Heart left ventricle (tissue), 16 donors: ENCODE data around the gene E2F6. TPM values are rescaled to one million over a fixed set of nuclear protein-coding genes. Genes with fewer than 3 reads are reported as not detected.

Source experiments
- ATAC-seq, 4 donors: fragments of 200-7000 bp; cut with Tn5 transposase; one replicate each; pipeline ENCODE4 v1.9.1; 2020 to 2022; ENCODE audit warnings: moderate library complexity in 4 of 4, mild to moderate bottlenecking in 3 of 4, moderate number of reproducible peaks in 1 of 4
- DNase-seq, 5 donors: peaks; one replicate each; pipeline ENCODE4 v3.0.0-alpha.2; 2020
- H3K27ac ChIP-seq, 12 donors: fragments of 200-600 bp; sonication (generic) in 4 of 12; one replicate each; pipeline versions ENCODE4 v1.5.0 to v1.8.0; 2016 to 2022; ENCODE audit warnings: mild to moderate bottlenecking in 2 of 12
- H3K27me3 ChIP-seq, 9 donors: fragments of 200-600 bp; sonication (generic) in 2 of 9; one replicate each; pipeline versions ENCODE4 v1.5.1 to v1.8.0; 2016 to 2022; ENCODE audit warnings: mild to moderate bottlenecking in 3 of 9
- H3K36me3 ChIP-seq, 9 donors: fragments of 200-600 bp; sonication (generic) in 2 of 9; one replicate each; pipeline versions ENCODE4 v1.5.0 to v1.8.0; 2018 to 2022; ENCODE audit warnings: mild to moderate bottlenecking in 2 of 9
- H3K4me1 ChIP-seq, 12 donors: fragments of 200-600 bp; sonication (generic) in 4 of 12; one replicate each; pipeline versions ENCODE4 v1.5.0 to v1.8.0; 2016 to 2022; ENCODE audit warnings: mild to moderate bottlenecking in 3 of 12
- H3K4me3 ChIP-seq, 12 donors: fragments of 200-600 bp; sonication (generic) in 4 of 12; one replicate each; pipeline versions ENCODE4 v1.5.0 to v1.8.0; 2017 to 2022; ENCODE audit warnings: mild to moderate bottlenecking in 9 of 12, moderate library complexity in 4 of 12
- H3K9me3 ChIP-seq, 12 donors: fragments of 200-600 bp; sonication (generic) in 4 of 12; one replicate each; pipeline versions ENCODE4 v1.5.0 to v1.8.0; 2016 to 2022; ENCODE audit warnings: mild to moderate bottlenecking in 1 of 12
- POLR2A ChIP-seq, 2 donors: fragments of 450-650 bp; IDR thresholded peaks; one replicate each; pipeline ENCODE4 v1.6.1; 2017; ENCODE audit warnings: antibody characterized with exemption in 2 of 2, mild to moderate bottlenecking in 2 of 2, moderate library complexity in 2 of 2
- WGBS, 4 donors: extraction: QIAGEN DNeasy Blood & Tissue Kit in 2 of 4; methylation state at CpG; one replicate each; pipeline versions ENCODE4 v1.1.5 to v1.1.7; 2013 to 2018; 5-methylcytosine and 5-hydroxymethylcytosine counted together
- intact Hi-C, 10 donors: fragments of 100-400 bp; cut with DNase I; formaldehyde crosslinking; loops; one replicate each; pipeline versions ENCODE4 v1.11.1 to v1.14.2; 2022
- polyA plus RNA-seq, 2 donors: library from polyadenylated mRNA; stranded (reverse); fragments of 200-250 nt; gene quantifications; one replicate each; pipeline ENCODE4 v1.2.3, GENCODE V29; 2013
- total RNA-seq, 9 donors: library from RNA; depleted of rRNA in 2 of 9; stranded (reverse); fragments of >200 nt in 2 of 9; fragmentation: NEBNext Ultra II Directional in 3 of 9; extraction: Animal tissue kit (Norgen Biotek cat#: 25700) in 3 of 9; gene quantifications; one replicate each; pipeline versions ENCODE4 v1.1.0 to v1.2.4, GENCODE V29; 2016 to 2023
- TF ChIP-seq, protein P1 (sequence below), 12 donors: fragments of 200-600 bp; sonication (generic) in 4 of 12; IDR thresholded peaks; one replicate each; pipeline versions ENCODE4 v1.5.0 to v1.8.0; 2018 to 2022; ENCODE audit warnings: antibody characterized with exemption in 12 of 12, mild to moderate bottlenecking in 5 of 12
- donor health status: ischemic (EF 13 %, LVEDD 7.1; RV severe dilation, severe dysfunction).
- donor health status: healthy with polysubstance abuse.
- donor health status: DM: no; HTN: yes; CAD: no.
- donor health status: DM: no; HTN: no; CAD: no.
- donor health status: ischemic (EF 25% LVEDD 6.9; RV normal size, moderate dysfunction).
- donor health status: ischemic (EF 25% LVEDD 5.7; RV mildly dilated, moderate dysfunction).
- donor health status: healthy.
- donor health status: DM: yes; HTN: yes; CAD: no.
- donor health status: ischemic (EF 35%, LVEDD 5.7; RV mildly dilated, moderate dysfunction).
- donor health status: nonischemic (EF 11% LVEDD 7.7; RV severe dilation, severe dysfunction).
- donor health status: DM: yes; HTN: yes; CAD: no.
- donor health status: PGD.
- donor health status: ischemic (EF 29% LVEDD 5.4; RV normal size, mild dysfunction).
- donor health status: nonischemic (EF 23%, LVEDD 6.1; RV moderate dilation, normal function).

Gene E2F6
- total and polyA plus RNA-seq, 11 donors = 8.7 to 20.4 (median 15.0) TPM

DNA sequence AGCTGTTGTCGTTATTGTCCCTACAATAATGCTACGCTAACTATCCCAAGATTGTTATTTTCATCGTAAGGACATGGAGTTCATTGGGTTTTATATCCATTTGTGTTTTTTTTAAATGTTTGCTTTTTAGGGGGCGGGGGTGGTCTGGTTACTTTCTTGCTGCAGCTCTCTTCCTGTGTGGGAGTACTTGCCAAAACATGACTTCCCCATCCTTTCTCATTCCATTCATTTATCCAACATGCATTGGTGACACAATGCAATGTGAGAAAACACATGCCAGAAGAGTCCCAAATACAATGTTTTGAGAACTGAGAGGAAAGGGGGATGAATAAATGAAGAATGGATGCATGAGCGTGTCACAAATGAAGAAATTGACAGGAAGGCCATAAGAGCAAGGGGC lies 55.9 kb downstream of the E2F6 start:
- H3K27ac ChIP-seq = no peak overlapping the region
- no peaks in the 10 kb centered on the region for H3K36me3 ChIP-seq
- DNase-seq = no peak
- no peaks in the 10 kb centered on the region for H3K9me3 ChIP-seq
- H3K4me3 ChIP-seq = no peak overlapping the region
- TF ChIP-seq POLR2A (IDR thresholded peaks at IDR 0.05) = no peak
- TF ChIP-seq, protein P1, sequence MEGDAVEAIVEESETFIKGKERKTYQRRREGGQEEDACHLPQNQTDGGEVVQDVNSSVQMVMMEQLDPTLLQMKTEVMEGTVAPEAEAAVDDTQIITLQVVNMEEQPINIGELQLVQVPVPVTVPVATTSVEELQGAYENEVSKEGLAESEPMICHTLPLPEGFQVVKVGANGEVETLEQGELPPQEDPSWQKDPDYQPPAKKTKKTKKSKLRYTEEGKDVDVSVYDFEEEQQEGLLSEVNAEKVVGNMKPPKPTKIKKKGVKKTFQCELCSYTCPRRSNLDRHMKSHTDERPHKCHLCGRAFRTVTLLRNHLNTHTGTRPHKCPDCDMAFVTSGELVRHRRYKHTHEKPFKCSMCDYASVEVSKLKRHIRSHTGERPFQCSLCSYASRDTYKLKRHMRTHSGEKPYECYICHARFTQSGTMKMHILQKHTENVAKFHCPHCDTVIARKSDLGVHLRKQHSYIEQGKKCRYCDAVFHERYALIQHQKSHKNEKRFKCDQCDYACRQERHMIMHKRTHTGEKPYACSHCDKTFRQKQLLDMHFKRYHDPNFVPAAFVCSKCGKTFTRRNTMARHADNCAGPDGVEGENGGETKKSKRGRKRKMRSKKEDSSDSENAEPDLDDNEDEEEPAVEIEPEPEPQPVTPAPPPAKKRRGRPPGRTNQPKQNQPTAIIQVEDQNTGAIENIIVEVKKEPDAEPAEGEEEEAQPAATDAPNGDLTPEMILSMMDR (IDR thresholded peaks at IDR 0.05) = no peak
- intact Hi-C loops = loop anchor here in 6 of 10 donors (2.0 to 10.0 kb wide), 6 partner anchors 65 to 278 kb away; partner anchors contain the start of gene ROCK2 (in 4 of the 6)
- 87 to 94% (median 91%) methylated on average over 5 of the region's 5 CpGs for WGBS, 4 donors
- no peak for ATAC-seq
- no peaks in the 10 kb centered on the region for H3K27me3 ChIP-seq
- peaks cover 0 to 36% (median 12%) of the 10 kb centered on the region in 12 donors for H3K4me1 ChIP-seq

DNA sequence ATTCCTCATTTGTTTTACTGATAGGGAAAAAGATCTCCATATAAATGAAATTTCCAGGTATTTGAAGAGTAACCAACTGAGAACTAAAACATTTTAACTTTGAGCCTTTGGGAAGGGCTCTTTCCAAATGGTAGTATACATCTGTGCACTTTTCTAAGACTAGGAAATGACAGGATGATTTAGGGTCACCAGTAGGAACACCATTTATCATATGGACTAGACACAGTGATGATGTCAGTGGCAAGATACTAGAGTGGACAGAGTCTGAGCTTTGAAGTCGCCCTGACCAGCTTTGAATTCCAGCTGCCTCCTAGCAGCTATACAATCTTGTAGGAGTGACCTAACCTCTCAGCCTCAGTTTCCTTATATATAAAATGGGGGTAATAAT lies 56.4 kb downstream of the E2F6 start:
- intact Hi-C loops = loop anchor here in 2 of 10 donors (5.0 kb wide), 2 partner anchors 62 to 67 kb away; partner anchors contain the start of gene ROCK2 (in 1 of the 2)
- DNase-seq = no peak
- WGBS, 4 donors = 73 to 100% (median 93%) methylated on average over 1 of the region's 1 CpG
- H3K9me3 ChIP-seq = no peaks in the 10 kb centered on the region
- peaks cover 0 to 42% (median 17%) of the 10 kb centered on the region in 12 donors for H3K4me1 ChIP-seq
- H3K4me3 ChIP-seq = no peak overlapping the region
- no peaks in the 10 kb centered on the region for H3K27me3 ChIP-seq
- H3K27ac ChIP-seq = no peak overlapping the region
- H3K36me3 ChIP-seq = no peaks in the 10 kb centered on the region
- no peak for ATAC-seq
- TF ChIP-seq POLR2A (IDR thresholded peaks at IDR 0.05) = no peak
- TF ChIP-seq, protein P1 (IDR thresholded peaks at IDR 0.05) = no peak

DNA sequence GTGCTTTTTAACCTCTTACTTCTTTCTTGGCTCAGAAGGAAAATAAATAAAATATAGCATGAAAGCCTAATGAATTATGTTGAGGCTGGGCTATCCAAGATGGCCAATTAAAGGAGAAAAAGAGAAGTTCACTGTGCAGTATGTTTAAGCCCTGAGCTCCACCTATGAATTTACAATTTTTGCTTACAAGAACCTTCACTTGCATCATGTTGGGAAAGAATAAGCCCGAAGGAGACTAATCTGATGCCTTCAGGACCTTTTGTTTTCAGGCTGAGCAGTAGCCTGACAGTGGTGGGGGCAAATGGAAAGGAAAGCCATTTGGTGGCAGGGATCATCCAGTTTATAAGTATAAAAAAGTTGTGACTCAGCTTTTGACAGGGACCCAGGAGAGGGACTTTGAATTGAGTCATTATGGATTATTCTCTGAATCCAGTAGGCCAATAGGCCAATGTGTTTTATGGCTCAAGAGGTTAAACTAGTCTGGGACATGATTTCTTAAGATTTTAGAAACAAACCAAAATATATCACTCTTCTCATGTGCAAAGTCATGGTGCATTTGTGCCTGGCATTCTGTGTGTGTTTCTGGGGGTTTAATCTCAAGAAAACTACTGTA lies 56.9 kb downstream of the E2F6 start:
- H3K27ac ChIP-seq = no peak overlapping the region
- no peaks in the 10 kb centered on the region for H3K9me3 ChIP-seq
- H3K4me1 ChIP-seq = peaks cover 0 to 45% (median 22%) of the 10 kb centered on the region in 12 donors
- no peak for ATAC-seq
- 80 to 94% (median 91%) methylated on average over 1 of the region's 1 CpG for WGBS, 4 donors
- H3K4me3 ChIP-seq = no peak overlapping the region
- no peak for DNase-seq
- no peak for TF ChIP-seq POLR2A (IDR thresholded peaks at IDR 0.05)
- TF ChIP-seq, protein P1 (IDR thresholded peaks at IDR 0.05) = no peak
- H3K27me3 ChIP-seq = no peaks in the 10 kb centered on the region
- no peaks in the 10 kb centered on the region for H3K36me3 ChIP-seq
- intact Hi-C loops = loop anchor here in 2 of 10 donors (5.0 kb wide), 2 partner anchors 62 to 67 kb away; partner anchors contain the start of gene ROCK2 (in 1 of the 2)

DNA sequence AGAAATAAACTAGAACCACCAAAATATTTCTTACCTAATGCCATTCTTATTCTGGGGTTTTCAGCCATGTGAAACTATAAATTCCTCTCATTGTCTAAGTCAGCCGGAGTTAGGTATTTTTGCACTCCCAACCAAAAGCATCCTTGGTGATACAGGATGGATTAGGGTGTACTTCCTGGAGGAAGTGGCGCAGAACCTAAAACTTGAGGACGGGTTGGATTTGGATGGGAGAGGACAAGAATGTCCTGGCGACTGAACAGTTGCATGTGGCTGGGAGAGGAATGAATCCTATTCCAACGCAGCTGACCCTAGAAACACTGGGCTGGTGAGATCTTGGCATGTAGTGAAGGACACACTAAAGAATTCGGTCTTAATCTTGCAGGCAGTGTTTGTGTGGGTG lies 58.5 kb downstream of the E2F6 start:
- ATAC-seq = no peak
- H3K9me3 ChIP-seq = no peaks in the 10 kb centered on the region
- TF ChIP-seq, protein P1 (IDR thresholded peaks at IDR 0.05) = no peak
- TF ChIP-seq POLR2A (IDR thresholded peaks at IDR 0.05) = no peak
- WGBS, 4 donors = 74 to 86% (median 77%) methylated on average over 6 of the region's 6 CpGs
- peak overlapping the region in 9 of 12 donors; percentile 7 to 92 (median 72) for H3K27ac ChIP-seq
- no peak overlapping the region for H3K4me3 ChIP-seq
- intact Hi-C loops = loop anchor here in 3 of 10 donors (2.0 to 5.0 kb wide), 3 partner anchors 60 to 65 kb away; partner anchors contain the start of gene ROCK2 (in 2 of the 3)
- peaks cover 0 to 52% (median 28%) of the 10 kb centered on the region in 12 donors for H3K4me1 ChIP-seq
- DNase-seq = no peak
- no peaks in the 10 kb centered on the region for H3K36me3 ChIP-seq
- no peaks in the 10 kb centered on the region for H3K27me3 ChIP-seq
